ENCODE measurements around the gene WDTC1.

WDTC1 gene

GRCh38 chr1:27333717-27334279 is 99.4 kb downstream of the WDTC1 start:
- no peak for DNase-seq

GRCh38 chr1:27335506-27336422 is 101.3 kb downstream of the WDTC1 start:
- no peak for DNase-seq

- DNase-seq: no peak
Observed at GRCh38 chr1:27336756-27337155, 102.3 kb downstream of the WDTC1 start.

GRCh38 chr1:27338751-27339150 is 104.3 kb downstream of the WDTC1 start:
- no peak for DNase-seq

GRCh38 chr1:27339213-27339612 is 104.8 kb downstream of the WDTC1 start:
- DNase-seq: no peak

GRCh38 chr1:27341525-27342252 is 107.3 kb downstream of the WDTC1 start, which contains the start of gene SYTL1:
SYTL1 (plus strand) TSS chr1:27342022; CDS start chr1:27345335, 3,313 bp downstream.
- peak in 1 of 51 donors; percentile 36 for DNase-seq

- DNase-seq: no peak
Observed at GRCh38 chr1:27342391-27342777, 108.0 kb downstream of the WDTC1 start.

GRCh38 chr1:27342778-27343638 is 108.6 kb downstream of the WDTC1 start:
- DNase-seq: no peak

GRCh38 chr1:27343639-27344025 is 109.2 kb downstream of the WDTC1 start:
- no peak for DNase-seq

GRCh38 chr1:27345272-27345671 is 110.8 kb downstream of the WDTC1 start:
- no peak for DNase-seq

GRCh38 chr1:27346357-27346756 is 111.9 kb downstream of the WDTC1 start:
- no peak for DNase-seq

- no peak for DNase-seq
Observed at GRCh38 chr1:27346991-27347624, 112.7 kb downstream of the WDTC1 start.

- no peak for DNase-seq
Observed at GRCh38 chr1:27348861-27349783, 114.7 kb downstream of the WDTC1 start.

GRCh38 chr1:27349784-27350662 is 115.6 kb downstream of the WDTC1 start:
- peak in 19 of 51 donors; percentile 7 to 52 (median 25) for DNase-seq

GRCh38 chr1:27350663-27351540 is 116.5 kb downstream of the WDTC1 start:
- DNase-seq: peak in 2 of 51 donors; percentile 10 to 11

- DNase-seq: no peak
Observed at GRCh38 chr1:27351541-27352107, 117.2 kb downstream of the WDTC1 start.

GRCh38 chr1:27353166-27353565 is 118.7 kb downstream of the WDTC1 start:
- no peak for DNase-seq

Measured in hypothalamus (tissue), 51 donors.